ENCODE data around the gene RGL1.

RGL1 gene

GRCh38 chr1:183870351-183871077 lies 65.6 kb downstream of the RGL1 start:
- no peak overlapping the region for H3K27ac ChIP-seq
- TF ChIP-seq, protein P1, sequence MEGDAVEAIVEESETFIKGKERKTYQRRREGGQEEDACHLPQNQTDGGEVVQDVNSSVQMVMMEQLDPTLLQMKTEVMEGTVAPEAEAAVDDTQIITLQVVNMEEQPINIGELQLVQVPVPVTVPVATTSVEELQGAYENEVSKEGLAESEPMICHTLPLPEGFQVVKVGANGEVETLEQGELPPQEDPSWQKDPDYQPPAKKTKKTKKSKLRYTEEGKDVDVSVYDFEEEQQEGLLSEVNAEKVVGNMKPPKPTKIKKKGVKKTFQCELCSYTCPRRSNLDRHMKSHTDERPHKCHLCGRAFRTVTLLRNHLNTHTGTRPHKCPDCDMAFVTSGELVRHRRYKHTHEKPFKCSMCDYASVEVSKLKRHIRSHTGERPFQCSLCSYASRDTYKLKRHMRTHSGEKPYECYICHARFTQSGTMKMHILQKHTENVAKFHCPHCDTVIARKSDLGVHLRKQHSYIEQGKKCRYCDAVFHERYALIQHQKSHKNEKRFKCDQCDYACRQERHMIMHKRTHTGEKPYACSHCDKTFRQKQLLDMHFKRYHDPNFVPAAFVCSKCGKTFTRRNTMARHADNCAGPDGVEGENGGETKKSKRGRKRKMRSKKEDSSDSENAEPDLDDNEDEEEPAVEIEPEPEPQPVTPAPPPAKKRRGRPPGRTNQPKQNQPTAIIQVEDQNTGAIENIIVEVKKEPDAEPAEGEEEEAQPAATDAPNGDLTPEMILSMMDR (IDR thresholded peaks at IDR 0.05), result no peak
- H3K4me1 ChIP-seq (ENCODE audit: control insufficient read depth in 1 of 2, insufficient read depth in 1 of 2, low read depth in 1 of 2, low read length in 1 of 2), result peaks cover 9 to 10% of the 10 kb centered on the region in 2 experiments
- H3K36me3 ChIP-seq, result no peaks in the 10 kb centered on the region
- no peaks in the 10 kb centered on the region for H3K27me3 ChIP-seq
- H3K9me3 ChIP-seq, result no peaks in the 10 kb centered on the region
- H3K4me3 ChIP-seq (ENCODE audit: low read depth in 1 of 2, low read length in 1 of 2), result no peak overlapping the region

- Histone ChIP-seq H3K36me3 (no peaks in the 10 kb centered on the region), H3K27ac (no peak overlapping the region), H3K4me1 (ENCODE audit: control insufficient read depth in 1 of 2, insufficient read depth in 1 of 2, low read depth in 1 of 2, low read length in 1 of 2) (peaks cover 9 to 10% of the 10 kb centered on the region in 2 experiments), H3K4me3 (ENCODE audit: low read depth in 1 of 2, low read length in 1 of 2) (no peak overlapping the region), H3K27me3 (no peaks in the 10 kb centered on the region), H3K9me3 (no peaks in the 10 kb centered on the region)
- TF ChIP-seq, protein P1 (IDR thresholded peaks at IDR 0.05), result no peak
These were observed 66.2 kb downstream of the RGL1 start for GRCh38 chr1:183871142-183871541.

DNA sequence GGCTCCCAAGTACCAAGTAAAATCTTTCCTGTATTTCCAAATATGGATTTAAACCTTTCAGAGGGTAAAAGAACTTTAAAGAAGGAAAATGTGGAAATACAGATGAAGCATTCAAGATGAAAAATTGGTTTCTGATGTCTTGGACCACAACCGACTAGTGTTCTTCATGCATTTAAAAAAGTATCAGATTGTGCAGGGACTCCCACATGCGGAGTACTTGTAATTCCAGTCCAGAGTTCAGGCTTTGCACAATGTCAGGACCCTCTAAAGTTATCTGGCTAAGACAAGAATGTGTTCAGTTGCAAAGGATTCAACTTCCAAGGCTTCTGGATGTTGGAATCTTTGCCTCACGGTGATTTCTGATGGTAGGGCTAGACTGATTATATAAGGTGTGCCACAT lies 66.7 kb downstream of the RGL1 start:
- Histone ChIP-seq H3K4me3 (ENCODE audit: low read depth in 1 of 2, low read length in 1 of 2) (no peak overlapping the region), H3K27me3 (no peaks in the 10 kb centered on the region), H3K9me3 (no peaks in the 10 kb centered on the region), H3K27ac (no peak overlapping the region), H3K36me3 (no peaks in the 10 kb centered on the region), H3K4me1 (ENCODE audit: control insufficient read depth in 1 of 2, insufficient read depth in 1 of 2, low read depth in 1 of 2, low read length in 1 of 2) (peaks cover 9 to 10% of the 10 kb centered on the region in 2 experiments)
- TF ChIP-seq, protein P1 (IDR thresholded peaks at IDR 0.05), result no peak

GRCh38 chr1:183872403-183872802 lies 67.5 kb downstream of the RGL1 start:
- H3K27me3 ChIP-seq, result no peaks in the 10 kb centered on the region
- H3K4me1 ChIP-seq (ENCODE audit: control insufficient read depth in 1 of 2, insufficient read depth in 1 of 2, low read depth in 1 of 2, low read length in 1 of 2), result peaks cover 9 to 10% of the 10 kb centered on the region in 2 experiments
- H3K36me3 ChIP-seq, result no peaks in the 10 kb centered on the region
- TF ChIP-seq, protein P1 (IDR thresholded peaks at IDR 0.05), result no peak
- H3K27ac ChIP-seq, result no peak overlapping the region
- H3K4me3 ChIP-seq (ENCODE audit: low read depth in 1 of 2, low read length in 1 of 2), result no peak overlapping the region
- no peaks in the 10 kb centered on the region for H3K9me3 ChIP-seq

DNA sequence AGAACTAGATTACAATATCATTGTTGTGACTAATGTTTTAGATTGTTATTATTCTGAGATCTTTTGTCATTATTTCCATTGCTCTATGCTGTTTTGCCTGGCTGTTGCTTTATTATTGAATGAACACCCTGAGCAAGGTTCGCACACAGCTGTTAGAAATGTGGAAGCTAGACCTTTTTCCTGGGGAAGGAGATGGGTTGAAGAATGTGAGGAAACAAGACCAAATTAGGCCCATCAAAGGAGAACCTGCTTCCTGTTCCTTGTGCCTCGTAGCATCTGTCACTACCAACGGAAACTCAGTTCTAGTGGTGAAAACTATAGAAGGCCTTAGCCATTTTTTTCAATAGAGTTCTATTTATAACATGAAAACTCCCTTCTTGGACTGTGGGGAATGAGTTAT lies 68.7 kb downstream of the RGL1 start:
- Histone ChIP-seq H3K4me3 (ENCODE audit: low read depth in 1 of 2, low read length in 1 of 2) (no peak overlapping the region), H3K9me3 (no peaks in the 10 kb centered on the region), H3K36me3 (no peaks in the 10 kb centered on the region), H3K27ac (no peak overlapping the region), H3K27me3 (no peaks in the 10 kb centered on the region), H3K4me1 (ENCODE audit: control insufficient read depth in 1 of 2, insufficient read depth in 1 of 2, low read depth in 1 of 2, low read length in 1 of 2) (peaks cover 9 to 10% of the 10 kb centered on the region in 2 experiments)
- TF ChIP-seq, protein P1 (IDR thresholded peaks at IDR 0.05), result no peak
